SK-N-SH (cell line): ENCODE results near the gene BOLA3. TPM values are rescaled to one million over a fixed set of nuclear protein-coding genes. Genes with fewer than 3 reads are reported as not detected.

Experiments used
- CTCF ChIA-PET: fragments of 300-600, 350-600 bp; formaldehyde crosslinking; extraction: SDS; loops from one replicate; lab custom pipeline; 2021; lab: Yijun Ruan, JAX
- POLR2A ChIA-PET: fragments of 350-600 bp; sonication (Branson Sonifier 250); formaldehyde crosslinking; extraction: SDS; loops from one replicate; lab custom pipeline; 2020; ENCODE audit warnings: antibody characterized with exemption, inconsistent platforms; lab: Yijun Ruan, JAX
- DNase-seq: peaks from one replicate; pipeline ENCODE4 v3.0.0; 2012
- H2AFZ ChIP-seq: fragments of 200-600 bp; sonication (generic); 2 replicates; pipeline ENCODE4 v1.8.1; 2016; ENCODE audit warnings: antibody characterized with exemption, mild to moderate bottlenecking, low read depth
- H3F3A ChIP-seq: fragments of 200-600 bp; sonication (generic); replicated peaks from 2 replicates; pipeline ENCODE3; 2016; ENCODE audit warnings: antibody characterized with exemption, mild to moderate bottlenecking; ENCODE audit not compliant: insufficient read depth
- H3K27ac ChIP-seq, 2 experiments: fragments of 200-500 bp in 1 of 2; fragments of 200-600 bp in 1 of 2; sonication (Bioruptor generic) in 1 of 2; sonication (generic), shearing (Covaris generic) in 1 of 2; 2 replicates each; pipeline versions ENCODE4 v1.5.1 to v1.6.1; 2014 to 2016; ENCODE audit warnings: low read depth in 2 of 2, inconsistent platforms in 1 of 2, low read length in 1 of 2, mild to moderate bottlenecking in 1 of 2, mixed read lengths in 1 of 2
- H3K27me3 ChIP-seq: fragments of 200-600 bp; sonication (generic), shearing (Covaris generic); 2 replicates; pipeline ENCODE4 v1.6.1; 2016; ENCODE audit warnings: mixed run types; ENCODE audit not compliant: insufficient read depth
- H3K36me3 ChIP-seq, 2 experiments: fragments of 200-500 bp in 1 of 2; fragments of 200-600 bp in 1 of 2; sonication (Bioruptor generic) in 1 of 2; sonication (generic) in 1 of 2; replicated peaks in 1 of 2; 2 replicates each; pipeline versions ENCODE3 to v1.5.1; 2014 to 2016; ENCODE audit warnings: low read length in 1 of 2, mild to moderate bottlenecking in 1 of 2; ENCODE audit not compliant: insufficient read depth in 2 of 2, control insufficient read depth in 1 of 2
- H3K4me1 ChIP-seq, 2 experiments: fragments of 200-500 bp in 1 of 2; fragments of 200-600 bp in 1 of 2; sonication (Bioruptor generic) in 1 of 2; sonication (generic), shearing (Covaris generic) in 1 of 2; 2 replicates each; pipeline versions ENCODE4 v1.5.1 to v1.6.1; 2014 to 2016; ENCODE audit warnings: low read depth in 1 of 2, low read length in 1 of 2, mixed run types in 1 of 2; ENCODE audit not compliant: insufficient read depth in 2 of 2, control insufficient read depth in 1 of 2
- H3K4me2 ChIP-seq: fragments of 200-600 bp; sonication (generic), shearing (Covaris generic); 2 replicates; pipeline ENCODE4 v1.6.1; 2017; ENCODE audit warnings: mixed run types
- H3K4me3 ChIP-seq, 2 experiments: fragments of 200-500 bp in 1 of 2; fragments of 200-600 bp in 1 of 2; sonication (Bioruptor generic) in 1 of 2; sonication (generic), shearing (Covaris generic) in 1 of 2; 2 replicates each; pipeline versions ENCODE4 v1.5.1 to v1.8.1; 2014 to 2016; ENCODE audit warnings: low read depth in 2 of 2, inconsistent platforms in 1 of 2, low read length in 1 of 2, mild to moderate bottlenecking in 1 of 2, mixed read lengths in 1 of 2, moderate library complexity in 1 of 2
- H3K79me2 ChIP-seq: fragments of 200-600 bp; sonication (generic); 2 replicates; pipeline ENCODE4 v1.8.1; 2017; ENCODE audit warnings: mild to moderate bottlenecking; ENCODE audit not compliant: insufficient read depth
- H3K9ac ChIP-seq: fragments of 200-600 bp; sonication (generic); 2 replicates; pipeline ENCODE4 v1.6.1; 2017; ENCODE audit warnings: mixed run types
- H3K9me2 ChIP-seq: fragments of 200-600 bp; sonication (generic); 2 replicates; pipeline ENCODE4 v1.6.1; 2017; ENCODE audit warnings: mixed run types
- H3K9me3 ChIP-seq: fragments of 200-600 bp; sonication (generic); 2 replicates; pipeline ENCODE4 v1.6.1; 2017; ENCODE audit warnings: mixed run types, mild to moderate bottlenecking, moderate library complexity
- H4K20me1 ChIP-seq: fragments of 200-600 bp; sonication (generic); 2 replicates; pipeline ENCODE4 v1.6.1; 2017; ENCODE audit warnings: mild to moderate bottlenecking, mixed run types; ENCODE audit not compliant: insufficient read depth
- CHD2 ChIP-seq: fragments of 150-350 bp; IDR thresholded peaks from 2 replicates; pipeline ENCODE4 v1.6.1; 2018; ENCODE audit warnings: low read length; ENCODE audit not compliant: partially characterized antibody
- ELF1 ChIP-seq: IDR thresholded peaks from 2 replicates; pipeline ENCODE4 v1.4.0; 2012
- EP300 ChIP-seq, 2 experiments: IDR thresholded peaks; 2 replicates each; pipeline versions ENCODE4 v1.4.0 to v1.6.1; 2012; ENCODE audit warnings: borderline replicate concordance in 1 of 2, low read depth in 1 of 2, low read length in 1 of 2
- EZH2phosphoT487 ChIP-seq: fragments of 200-600 bp; sonication (generic); IDR thresholded peaks from 2 replicates; pipeline ENCODE4 v1.6.1; 2017; ENCODE audit warnings: low read depth, mixed run types, mild to moderate bottlenecking, antibody characterized with exemption, moderate library complexity, borderline replicate concordance
- FOSL2 ChIP-seq: IDR thresholded peaks from 2 replicates; pipeline ENCODE4 v1.4.0; 2012; ENCODE audit warnings: low read depth, mild to moderate bottlenecking, moderate library complexity, borderline replicate concordance
- GABPA ChIP-seq: IDR thresholded peaks from 2 replicates; pipeline ENCODE4 v1.4.0; 2012; ENCODE audit warnings: low read depth, mild to moderate bottlenecking
- MEF2A ChIP-seq: IDR thresholded peaks from 2 replicates; pipeline ENCODE4 v1.4.0; 2012; ENCODE audit warnings: low read depth, borderline replicate concordance
- NRF1 ChIP-seq: IDR thresholded peaks from 2 replicates; pipeline ENCODE4 v1.6.1; 2012; ENCODE audit warnings: low read depth, mild to moderate bottlenecking, low read length
- POLR2AphosphoS5 ChIP-seq: IDR thresholded peaks from 2 replicates; pipeline ENCODE4 v1.6.1; 2012; ENCODE audit warnings: low read depth, low read length
- RAD21 ChIP-seq: IDR thresholded peaks from 2 replicates; pipeline ENCODE4 v1.6.1; 2012; ENCODE audit warnings: mild to moderate bottlenecking, low read length
- RCOR1 ChIP-seq: fragments of 150-350 bp; IDR thresholded peaks from 2 replicates; pipeline ENCODE4 v1.6.1; 2017; ENCODE audit warnings: antibody characterized with exemption, low read length
- RXRA ChIP-seq: IDR thresholded peaks from 2 replicates; pipeline ENCODE4 v1.4.0; 2012; ENCODE audit warnings: low read depth, mild to moderate bottlenecking, borderline replicate concordance
- SMC3 ChIP-seq: IDR thresholded peaks from 2 replicates; pipeline ENCODE4 v1.6.1; 2012; ENCODE audit warnings: low read depth, low read length, improper control_type of control experiment
- TAF1 ChIP-seq: IDR thresholded peaks from 2 replicates; pipeline ENCODE4 v1.6.1; 2012; ENCODE audit warnings: low read depth, mild to moderate bottlenecking, low read length, moderate library complexity, borderline replicate concordance
- WGBS: methylation state at CpG from one replicate; pipeline ENCODE4 v1.1.6; 2017; ENCODE audit warnings: low lambda C conversion rate; 5-methylcytosine and 5-hydroxymethylcytosine counted together
- polyA plus RNA-seq, 3 experiments: library from polyadenylated mRNA; depleted of rRNA; stranded (reverse); fragments of >200 nt; gene quantifications; 2 replicates each; pipeline ENCODE4 v1.2.3, GENCODE V29; 2012
- TF ChIP-seq, protein P1 (sequence below): fragments of 200-600 bp; sonication (generic); IDR thresholded peaks from 2 replicates; pipeline ENCODE4 v1.6.1; 2017; ENCODE audit warnings: antibody characterized with exemption, mild to moderate bottlenecking, moderate library complexity

Gene BOLA3
- polyA plus RNA-seq, 1 of the 3 experiments (the other 2 are of a cell fraction): 90.1 TPM

DNA sequence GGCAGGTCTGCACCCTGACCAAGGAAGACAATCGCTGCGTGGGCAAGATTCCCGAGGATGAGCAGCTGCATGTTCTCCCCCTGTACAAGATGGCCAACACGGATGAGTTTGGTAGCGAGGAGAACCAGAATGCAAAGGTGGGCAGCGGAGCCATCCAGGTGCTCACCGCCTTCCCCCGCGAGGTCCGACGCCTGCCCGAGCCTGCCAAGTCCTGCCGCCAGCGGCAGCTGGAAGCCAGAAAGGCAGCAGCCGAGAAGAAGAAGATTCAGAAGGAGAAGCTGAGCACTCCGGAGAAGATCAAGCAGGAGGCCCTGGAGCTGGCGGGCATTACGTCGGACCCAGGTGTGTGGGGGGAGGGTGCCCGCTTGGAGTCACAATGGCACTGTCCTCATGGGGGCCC lies 48.4 kb downstream of the BOLA3 start (continued):
- TF ChIP-seq FOSL2 (no peak), NRF1 (no peak), SMC3 (no peak)
- TF ChIP-seq, protein P1, sequence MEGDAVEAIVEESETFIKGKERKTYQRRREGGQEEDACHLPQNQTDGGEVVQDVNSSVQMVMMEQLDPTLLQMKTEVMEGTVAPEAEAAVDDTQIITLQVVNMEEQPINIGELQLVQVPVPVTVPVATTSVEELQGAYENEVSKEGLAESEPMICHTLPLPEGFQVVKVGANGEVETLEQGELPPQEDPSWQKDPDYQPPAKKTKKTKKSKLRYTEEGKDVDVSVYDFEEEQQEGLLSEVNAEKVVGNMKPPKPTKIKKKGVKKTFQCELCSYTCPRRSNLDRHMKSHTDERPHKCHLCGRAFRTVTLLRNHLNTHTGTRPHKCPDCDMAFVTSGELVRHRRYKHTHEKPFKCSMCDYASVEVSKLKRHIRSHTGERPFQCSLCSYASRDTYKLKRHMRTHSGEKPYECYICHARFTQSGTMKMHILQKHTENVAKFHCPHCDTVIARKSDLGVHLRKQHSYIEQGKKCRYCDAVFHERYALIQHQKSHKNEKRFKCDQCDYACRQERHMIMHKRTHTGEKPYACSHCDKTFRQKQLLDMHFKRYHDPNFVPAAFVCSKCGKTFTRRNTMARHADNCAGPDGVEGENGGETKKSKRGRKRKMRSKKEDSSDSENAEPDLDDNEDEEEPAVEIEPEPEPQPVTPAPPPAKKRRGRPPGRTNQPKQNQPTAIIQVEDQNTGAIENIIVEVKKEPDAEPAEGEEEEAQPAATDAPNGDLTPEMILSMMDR: no peak

DNA sequence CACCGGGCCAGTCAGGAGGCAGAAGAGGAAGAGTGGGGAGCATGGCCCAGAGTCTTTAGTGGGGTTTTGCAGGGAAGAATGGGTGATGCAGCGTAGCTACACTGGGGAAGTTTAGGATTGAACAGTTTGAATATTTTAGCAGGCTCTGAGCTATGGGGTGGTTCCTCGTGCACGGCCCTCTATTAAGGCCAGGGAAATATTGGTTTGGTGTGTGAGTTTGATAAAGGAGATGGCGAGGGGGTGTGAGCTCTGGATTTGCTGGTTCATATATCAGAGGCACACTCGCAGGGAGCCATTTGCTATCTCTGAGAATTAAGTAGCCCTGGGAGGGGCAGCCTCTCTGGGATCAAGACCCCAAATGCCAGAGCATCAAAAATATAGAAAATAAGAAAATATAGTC lies 50.1 kb downstream of the BOLA3 start:
- POLR2A ChIA-PET: no interaction called here
- CTCF ChIA-PET: interaction anchor here (1.0 to 1.2 kb wide), 3 partner anchors 22 to 144 kb away, joined by 3 to 4 read pairs (median 3); no protein-coding TSS in a partner anchor
- no peak overlapping the region for H3K4me3 ChIP-seq
- WGBS: 94% methylated on average over 6 of the region's 6 CpGs
- H3K27me3 ChIP-seq: no peaks in the 10 kb centered on the region
- no peak overlapping the region for H3K9ac ChIP-seq
- no peaks in the 10 kb centered on the region for H3K79me2 ChIP-seq
- H3K4me1 ChIP-seq: no peaks in the 10 kb centered on the region
- no peak for DNase-seq
- H2AFZ ChIP-seq: no peak overlapping the region
- peaks cover 0 to 55% of the 10 kb centered on the region in 2 experiments for H3K36me3 ChIP-seq
- H3K27ac ChIP-seq: no peak overlapping the region
- TF ChIP-seq RAD21: no peak
- no peak for TF ChIP-seq GABPA
- no peak for TF ChIP-seq MEF2A
- TF ChIP-seq, protein P1: no peak
- TF ChIP-seq RXRA: no peak
- TF ChIP-seq TAF1: no peak
- no peak for TF ChIP-seq EZH2phosphoT487
- TF ChIP-seq EP300 (IDR thresholded peaks at IDR 0.05; ENCODE audit: borderline replicate concordance in 1 of 2, low read depth in 1 of 2, low read length in 1 of 2): no peak
- TF ChIP-seq CHD2: no peak
- no peak for TF ChIP-seq RCOR1
- no peak for TF ChIP-seq POLR2AphosphoS5
- TF ChIP-seq ELF1: no peak
- no peaks in the 10 kb centered on the region for H3K9me2 ChIP-seq
- no peak overlapping the region for H3K4me2 ChIP-seq
- H3F3A ChIP-seq: no peaks in the 10 kb centered on the region
- H4K20me1 ChIP-seq: no peaks in the 10 kb centered on the region
- H3K9me3 ChIP-seq: no peaks in the 10 kb centered on the region
